ENCODE results near the gene SHANK3.

SHANK3 gene

GRCh38 chr22:50678651-50679521 is 6.3 kb downstream of the SHANK3 start:
- no peak for DNase-seq

- no peak for DNase-seq
These were observed 10.7 kb downstream of the SHANK3 start for GRCh38 chr22:50683086-50683993.

- DNase-seq, result no peak
These were observed 11.4 kb downstream of the SHANK3 start for GRCh38 chr22:50683994-50684371.

- no peak for DNase-seq
These were observed 11.9 kb downstream of the SHANK3 start for GRCh38 chr22:50684501-50684900.

GRCh38 chr22:50684986-50685385 is 12.4 kb downstream of the SHANK3 start:
- no peak for DNase-seq

- no peak for DNase-seq
These were observed 14.2 kb downstream of the SHANK3 start for GRCh38 chr22:50686794-50687193.

- no peak for DNase-seq
These were observed 15.2 kb downstream of the SHANK3 start for GRCh38 chr22:50687829-50688228.

- DNase-seq, result no peak
These were observed 15.8 kb downstream of the SHANK3 start for GRCh38 chr22:50688448-50688847.

GRCh38 chr22:50691521-50691920 is 18.9 kb downstream of the SHANK3 start:
- DNase-seq, result no peak

- DNase-seq, result no peak
These were observed 20.8 kb downstream of the SHANK3 start for GRCh38 chr22:50693462-50693861.

- no peak for DNase-seq
These were observed 21.5 kb downstream of the SHANK3 start for GRCh38 chr22:50694099-50694605.

GRCh38 chr22:50694766-50695420 is 22.3 kb downstream of the SHANK3 start:
- DNase-seq, result no peak

- DNase-seq, result no peak
These were observed 23.0 kb downstream of the SHANK3 start for GRCh38 chr22:50695421-50696250.

GRCh38 chr22:50696251-50696798 is 23.7 kb downstream of the SHANK3 start:
- DNase-seq, result no peak

- no peak for DNase-seq
These were observed 24.4 kb downstream of the SHANK3 start for GRCh38 chr22:50696799-50697561.

- DNase-seq, result no peak
These were observed 25.3 kb downstream of the SHANK3 start for GRCh38 chr22:50697667-50698506.

GRCh38 chr22:50698546-50698945 is 25.9 kb downstream of the SHANK3 start:
- no peak for DNase-seq

- no peak for DNase-seq
These were observed 26.6 kb downstream of the SHANK3 start for GRCh38 chr22:50699001-50699755.

- DNase-seq, result no peak
These were observed 27.2 kb downstream of the SHANK3 start for GRCh38 chr22:50699756-50700386.

Data from effector CD8-positive, alpha-beta T cell (primary cell).